Stimulated activated CD8-positive, alpha-beta memory T cell treated with anti-CD3 and anti-CD28 coated beads, Interleukin-4, amount 100 ng/mL, for 4 hours (primary cell): ENCODE measurements around the gene UPP1.
"Not testable (repeated sequence)": the region's sequence is repeated elsewhere in the genome, so short reads cannot be mapped to it uniquely, and the experiment has no call there.

Source experiments
- DNase-seq, 2 donors: peaks; one replicate each; pipeline ENCODE4 v3.0.0-alpha.2; 2020; ENCODE audit warnings: low read depth in 2 of 2, low spot score in 1 of 2

Gene UPP1

DNA sequence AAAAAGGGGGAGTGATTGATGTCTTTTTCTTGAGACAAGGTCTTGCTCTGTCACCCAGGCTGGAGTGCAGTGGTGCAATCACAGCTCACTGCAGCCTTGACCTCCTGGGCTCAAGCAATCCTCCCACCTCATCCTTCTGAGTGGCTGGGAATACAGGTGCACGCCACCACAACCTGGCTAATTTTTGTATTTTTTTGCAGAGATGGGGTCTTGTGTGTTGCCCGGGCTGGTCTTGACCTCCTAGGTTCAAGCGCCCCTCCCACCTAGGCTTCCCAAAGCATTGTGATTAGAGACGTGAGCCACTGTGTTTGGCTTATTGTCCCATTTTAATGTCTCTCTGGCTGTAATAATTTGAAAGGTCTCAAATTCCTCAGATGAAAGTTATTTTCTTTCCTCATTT lies 21.8 kb downstream of the UPP1 start:
- no peak for DNase-seq

GRCh38 chr7:48111596-48111995 lies 22.5 kb downstream of the UPP1 start:
- no peak for DNase-seq

DNA sequence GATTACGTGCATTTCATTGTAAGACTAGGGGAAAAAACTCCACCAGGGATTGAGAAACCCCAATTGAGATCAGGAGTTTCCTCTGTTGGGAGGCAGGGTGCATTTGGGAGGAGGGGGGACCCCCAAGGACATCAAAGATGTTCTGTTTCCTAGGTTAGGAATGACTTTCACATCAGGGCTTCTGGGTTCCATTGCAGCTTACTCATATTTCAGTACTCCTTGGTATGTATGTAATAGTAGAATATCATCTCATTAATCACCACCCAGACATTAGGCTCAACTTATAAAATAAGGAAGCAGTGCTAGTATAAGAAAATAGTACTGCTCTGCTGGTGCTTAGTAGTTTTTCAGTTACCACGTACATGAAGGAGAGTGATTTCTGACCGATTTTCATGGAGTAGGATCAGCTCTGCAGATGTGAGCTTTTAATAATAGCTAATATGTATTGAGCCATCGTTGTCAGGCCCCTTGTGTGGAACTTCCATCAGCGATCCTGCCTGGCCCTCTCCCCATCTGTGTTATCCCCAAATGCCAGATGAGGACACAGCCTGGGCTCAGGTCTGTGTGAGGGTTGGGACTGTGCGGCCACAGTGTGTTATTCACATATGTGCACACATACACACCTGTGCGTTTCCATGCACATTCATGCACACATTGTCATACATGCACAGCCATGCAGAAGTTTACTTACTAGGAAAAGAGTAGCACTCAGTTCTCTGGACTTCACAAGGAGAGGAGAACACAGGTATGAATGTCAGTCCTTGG lies 23.5 kb downstream of the UPP1 start:
- DNase-seq = no peak

DNA sequence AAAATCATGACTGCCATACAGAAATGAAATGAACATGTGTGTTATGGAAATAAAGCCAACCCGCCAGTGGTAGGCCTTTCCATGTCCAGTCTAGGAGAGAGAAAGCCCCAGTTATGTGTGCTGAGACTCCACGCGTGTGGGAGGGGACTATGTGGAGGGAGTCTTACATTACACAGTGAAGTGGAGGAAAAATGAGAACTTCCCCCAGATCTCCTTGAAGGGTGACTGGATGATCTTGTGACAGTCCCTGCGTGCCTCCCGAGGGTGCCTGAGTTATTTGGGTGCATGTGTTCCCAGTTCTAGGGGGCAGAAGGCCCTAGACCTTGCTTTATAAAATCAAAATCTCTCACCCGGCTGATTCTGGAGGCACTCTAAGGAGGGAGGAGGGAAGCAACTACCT lies 24.2 kb downstream of the UPP1 start:
- no peak for DNase-seq

GRCh38 chr7:48114115-48114514 lies 25.1 kb downstream of the UPP1 start:
- DNase-seq = no peak

GRCh38 chr7:48114589-48114988 lies 25.5 kb downstream of the UPP1 start:
- no peak for DNase-seq

DNA sequence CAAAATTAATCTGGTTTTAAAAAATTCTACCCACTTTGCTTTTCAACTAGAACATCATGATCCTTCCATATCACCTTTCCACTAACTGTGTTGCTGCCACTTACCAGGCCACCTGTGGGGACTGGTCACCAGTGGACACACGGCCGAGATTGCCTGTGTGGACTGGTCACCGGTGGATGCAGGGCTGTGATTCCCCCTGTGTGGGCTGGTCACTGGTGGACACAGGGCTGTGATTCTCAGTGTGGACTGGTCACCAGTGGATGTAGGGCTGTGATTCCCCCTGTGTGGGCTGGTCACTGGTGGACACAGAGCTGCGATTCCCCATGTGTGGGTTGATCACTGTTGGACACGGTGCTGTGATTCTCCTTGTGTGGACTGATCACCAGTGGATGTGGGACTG lies 27.0 kb downstream of the UPP1 start:
- DNase-seq = no peak

- no peak for DNase-seq
Measured at GRCh38 chr7:48118041-48118440, 29.0 kb downstream of the UPP1 start.

DNA sequence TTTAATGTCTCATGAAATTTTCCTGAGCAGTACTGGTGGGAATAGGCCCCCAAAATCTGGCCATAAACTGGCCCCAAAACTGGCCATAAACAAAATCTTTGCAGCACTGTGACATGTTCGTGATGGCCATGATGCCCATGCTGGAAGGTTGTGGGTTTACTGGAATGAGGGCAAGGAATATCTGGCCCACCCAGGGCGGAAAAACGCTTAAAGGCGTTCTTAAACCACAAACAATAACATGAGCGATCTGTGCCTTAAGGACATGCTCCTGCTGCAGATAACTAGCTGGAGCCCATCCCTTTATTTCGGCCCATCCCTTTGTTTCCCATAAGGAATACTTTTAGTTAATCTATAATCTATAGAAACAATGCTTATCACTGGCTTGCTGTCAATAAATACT lies 31.5 kb downstream of the UPP1 start:
- DNase-seq = not testable (repeated sequence)

- DNase-seq = no peak
Measured at GRCh38 chr7:48126037-48126436, 37.0 kb downstream of the UPP1 start.

DNA sequence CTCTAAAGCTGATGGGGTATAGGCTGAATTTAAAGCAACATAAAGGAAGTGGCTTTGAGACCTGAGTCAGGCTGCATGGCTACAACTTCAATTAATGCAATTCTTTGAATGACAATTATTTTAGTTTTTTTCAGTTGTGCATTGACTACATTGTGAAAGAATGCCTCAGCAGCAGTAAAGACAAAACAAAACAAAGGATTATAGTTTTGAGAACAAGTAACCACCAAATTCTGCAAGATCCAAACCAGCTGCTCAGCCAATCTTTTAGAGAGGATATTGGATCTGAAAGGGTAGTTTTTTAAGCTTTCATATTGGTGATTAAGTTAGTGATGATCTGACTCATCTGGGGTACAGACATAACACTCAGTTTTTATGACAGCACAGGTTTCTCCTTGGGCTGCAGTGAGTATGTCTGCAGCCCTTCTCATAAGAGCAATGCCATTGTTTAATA lies 41.6 kb downstream of the UPP1 start:
- DNase-seq = no peak

DNA sequence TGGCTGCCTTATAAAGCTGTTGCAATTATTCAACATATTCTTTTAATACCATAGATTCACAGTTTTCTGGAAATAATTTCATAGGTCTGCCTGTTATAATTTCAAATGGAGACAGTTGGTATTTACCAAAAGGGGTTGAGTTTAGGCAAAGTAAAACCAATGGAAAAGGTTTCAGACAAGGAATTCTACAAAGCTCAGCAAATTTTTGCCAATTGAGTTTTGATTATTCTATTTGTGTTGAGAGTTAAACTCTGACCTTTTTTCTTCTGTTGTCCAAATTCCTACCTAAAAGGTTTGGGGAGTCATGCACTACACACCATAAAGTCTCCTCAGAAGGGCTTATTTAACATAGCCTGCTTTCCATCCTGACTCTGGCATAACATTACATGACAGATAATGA lies 43.7 kb downstream of the UPP1 start:
- DNase-seq = no peak

DNA sequence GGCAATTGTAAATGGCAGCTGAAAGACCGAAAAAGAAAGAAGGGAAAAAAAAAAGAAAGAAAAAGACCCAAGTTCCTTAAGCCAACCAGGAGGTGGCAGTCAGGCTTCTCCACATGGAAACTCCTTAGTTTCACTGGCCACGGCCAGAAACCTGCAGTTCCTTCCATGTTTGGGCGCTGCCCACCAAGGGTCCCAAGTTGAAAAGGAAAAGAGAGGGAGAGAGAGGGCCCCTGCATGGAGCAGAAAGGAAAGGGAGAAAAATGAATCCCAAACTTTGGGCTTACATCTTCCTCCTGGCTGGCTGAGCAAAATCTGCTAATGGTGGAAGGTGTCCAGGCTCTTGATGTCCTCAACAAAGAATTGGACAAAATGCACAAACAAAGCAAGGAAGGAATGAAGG lies 50.4 kb downstream of the UPP1 start:
- DNase-seq = no peak

- no peak for DNase-seq
Measured at GRCh38 chr7:48140001-48140681, 51.1 kb downstream of the UPP1 start.

- no peak for DNase-seq
Measured at GRCh38 chr7:48141521-48141920, 52.5 kb downstream of the UPP1 start.

GRCh38 chr7:48144291-48144768 lies 55.3 kb downstream of the UPP1 start:
- DNase-seq = no peak

DNA sequence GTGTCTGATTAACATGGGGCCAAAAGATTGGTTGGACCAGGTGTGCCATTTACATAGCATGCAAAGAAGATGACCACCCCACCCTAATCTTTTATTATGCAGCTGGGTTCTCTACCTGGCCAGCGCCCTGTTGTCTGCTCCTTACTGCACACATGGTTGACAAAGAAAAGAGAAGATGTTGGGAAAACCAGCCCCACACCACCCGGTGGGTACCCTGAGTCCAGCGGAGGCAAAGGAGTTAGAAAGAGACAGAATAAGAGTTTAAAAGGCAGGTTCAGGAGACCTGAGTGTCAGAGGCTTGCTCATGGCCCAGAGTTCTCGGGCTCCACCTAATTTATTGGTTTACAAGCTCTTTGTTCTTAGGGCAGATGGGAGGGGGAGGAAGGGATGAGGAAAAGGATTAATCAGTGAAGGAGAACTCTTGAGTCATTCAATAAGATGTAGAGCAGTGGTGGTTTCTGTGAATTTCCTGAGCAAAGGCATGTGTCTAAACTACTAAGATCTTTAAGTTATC lies 58.1 kb downstream of the UPP1 start:
- no peak for DNase-seq

DNA sequence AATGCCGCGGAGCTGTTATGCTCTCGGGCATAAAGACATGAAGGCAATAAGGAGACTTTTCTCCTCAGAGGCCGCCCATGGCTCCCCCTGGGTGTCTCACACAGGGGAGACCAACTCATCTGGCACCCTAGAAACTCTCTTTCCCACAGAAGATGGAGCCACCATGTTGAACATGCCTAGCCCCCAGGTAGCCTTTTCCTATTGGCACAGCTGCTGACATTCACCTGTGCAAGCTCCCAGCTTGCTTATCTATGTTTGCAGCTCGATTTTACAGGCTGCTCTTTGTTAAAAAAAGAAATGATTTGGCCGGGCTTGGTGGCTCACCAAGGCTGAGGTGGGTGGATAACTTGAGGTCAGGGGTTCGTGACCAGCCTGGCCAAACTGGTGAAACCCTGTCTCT lies 58.6 kb downstream of the UPP1 start:
- DNase-seq = not testable (repeated sequence)

DNA sequence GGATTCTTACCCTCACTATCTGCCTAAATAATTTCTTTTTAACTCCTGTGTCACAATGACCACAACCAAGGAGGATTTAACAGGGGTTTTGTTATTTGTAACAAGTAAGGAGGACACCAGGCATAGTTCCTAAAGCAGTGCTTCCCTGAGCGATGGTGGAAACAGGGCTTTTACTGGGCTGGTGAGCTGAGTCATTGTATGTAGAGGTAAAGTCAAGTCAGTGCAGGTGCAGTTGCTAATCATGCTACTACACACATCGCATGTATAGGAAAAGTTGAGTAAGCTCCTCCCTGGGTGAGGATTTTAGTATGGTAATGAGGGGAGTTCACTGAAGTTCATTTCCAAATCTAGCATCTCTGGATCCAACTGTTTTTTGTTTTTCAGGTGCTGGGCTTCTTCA lies 59.2 kb downstream of the UPP1 start:
- no peak for DNase-seq

DNA sequence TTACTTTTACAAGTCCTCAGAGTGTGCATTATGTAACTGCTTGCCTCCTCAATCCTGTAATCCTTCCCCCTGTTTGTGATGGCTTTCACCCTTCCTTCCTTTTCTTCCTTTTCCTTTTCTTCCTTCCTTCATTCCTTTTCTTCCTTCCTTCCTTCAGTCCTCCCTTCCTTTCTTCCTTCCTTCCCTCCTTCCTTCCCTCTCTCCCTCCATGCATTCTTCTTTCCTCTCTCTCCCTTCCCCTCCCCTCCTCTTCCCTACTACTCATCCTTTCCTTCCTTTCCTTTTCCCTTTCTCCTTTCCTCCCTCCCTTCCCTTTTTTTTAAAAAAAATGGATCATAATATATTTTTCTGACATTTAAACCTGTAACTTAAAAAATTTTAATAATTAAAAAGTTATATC lies 60.0 kb downstream of the UPP1 start:
- no peak for DNase-seq

GRCh38 chr7:48150086-48150485 lies 61.0 kb downstream of the UPP1 start:
- no peak for DNase-seq

DNA sequence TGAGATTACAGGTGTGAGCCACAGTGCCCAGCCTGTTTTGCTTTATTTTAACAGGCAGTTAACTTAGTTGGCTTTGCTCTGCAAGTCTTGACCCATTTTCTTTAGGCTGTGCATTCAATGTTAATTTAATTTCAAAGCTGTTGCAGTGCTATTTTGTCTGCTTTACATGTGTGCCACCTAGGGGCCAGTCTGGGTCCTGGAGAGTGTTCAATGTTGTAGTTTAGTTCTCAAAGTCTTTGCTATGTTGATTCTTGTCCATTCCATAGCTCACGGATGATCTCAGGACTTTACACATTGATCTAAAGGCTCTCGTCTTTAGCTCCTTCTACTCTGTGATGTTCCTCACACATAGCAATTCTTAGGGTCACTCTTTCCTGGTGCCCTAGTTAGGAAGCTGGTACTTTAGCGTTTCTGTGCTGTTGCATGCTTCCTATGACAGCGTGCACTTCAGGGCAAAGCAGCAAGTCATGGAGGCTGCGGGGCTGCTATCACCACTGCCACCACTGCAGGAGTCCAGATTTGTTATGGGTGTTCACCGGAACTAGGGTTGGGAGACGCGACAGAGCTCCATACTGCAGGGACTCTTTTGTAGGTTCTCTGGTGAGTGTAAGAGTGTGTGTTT lies 65.8 kb downstream of the UPP1 start:
- no peak for DNase-seq
